ENCODE measurements around the gene WDR90.
A peak's percentile ranks its signal among the peaks of the same experiment; 100 is the strongest.

WDR90 gene

GRCh38 chr16:684961-685696 lies 36.0 kb downstream of the WDR90 start:
- Histone ChIP-seq H3K9ac (ENCODE audit: low read length) (no peak overlapping the region), H3K9me2 (ENCODE audit: low read depth, low read length) (no peaks in the 10 kb centered on the region), H3K9me3 (ENCODE audit: low read length) (no peaks in the 10 kb centered on the region), H3F3A (ENCODE audit: insufficient read depth, low read length) (no peaks in the 10 kb centered on the region), H2AFZ (ENCODE audit: low read length) (no peak overlapping the region), H4K20me1 (ENCODE audit: insufficient read depth, low read length) (no peaks in the 10 kb centered on the region), H3K4me3 (ENCODE audit: low read depth, low read length, poor library complexity, severe bottlenecking) (peak overlapping the region; percentile 86), H3K27me3 (ENCODE audit: insufficient read depth, low read length) (no peaks in the 10 kb centered on the region), H3K79me2 (ENCODE audit: insufficient read depth, low read length) (0 out of 2 replicates have a peak, but pooled peaks cover 8% of the 10 kb centered on the region), H3K4me2 (ENCODE audit: low read length) (peak overlapping the region; percentile 98; the same call in 1 of the 2 replicates), H3K4me1 (ENCODE audit: insufficient read depth, low read length, severe bottlenecking) (peaks cover 56% of the 10 kb centered on the region), H3K36me3 (ENCODE audit: insufficient read depth, low read length) (peaks cover 38% of the 10 kb centered on the region), H3K27ac (ENCODE audit: low read depth, low read length, poor library complexity, severe bottlenecking) (peak overlapping the region; percentile 23)
- TF ChIP-seq CTCF (IDR thresholded peaks at IDR 0.05; ENCODE audit: low read length) (no peak), EZH2 (IDR thresholded peaks at IDR 0.05; ENCODE audit: borderline replicate concordance, low read length) (no peak)

- no peak overlapping the region for H3K9ac ChIP-seq (ENCODE audit: low read length)
- H3K27me3 ChIP-seq (ENCODE audit: insufficient read depth, low read length), result no peaks in the 10 kb centered on the region
- H3K4me3 ChIP-seq (ENCODE audit: low read depth, low read length, poor library complexity, severe bottlenecking), result no peak overlapping the region
- no peak overlapping the region for H3K4me2 ChIP-seq (ENCODE audit: low read length)
- peak; percentile 22; the same call in 1 of the 2 replicates for TF ChIP-seq CTCF (IDR thresholded peaks at IDR 0.05; ENCODE audit: low read length)
- TF ChIP-seq EZH2 (IDR thresholded peaks at IDR 0.05; ENCODE audit: borderline replicate concordance, low read length), result no peak
- H3K27ac ChIP-seq (ENCODE audit: low read depth, low read length, poor library complexity, severe bottlenecking), result no peak overlapping the region
- 0 out of 2 replicates have a peak, but pooled peaks cover 5% of the 10 kb centered on the region for H3K79me2 ChIP-seq (ENCODE audit: insufficient read depth, low read length)
- no peaks in the 10 kb centered on the region for H3K9me2 ChIP-seq (ENCODE audit: low read depth, low read length)
- H4K20me1 ChIP-seq (ENCODE audit: insufficient read depth, low read length), result no peaks in the 10 kb centered on the region
- H3K36me3 ChIP-seq (ENCODE audit: insufficient read depth, low read length), result peaks cover 38% of the 10 kb centered on the region
- no peaks in the 10 kb centered on the region for H3K9me3 ChIP-seq (ENCODE audit: low read length)
- peaks cover 58% of the 10 kb centered on the region for H3K4me1 ChIP-seq (ENCODE audit: insufficient read depth, low read length, severe bottlenecking)
- no peaks in the 10 kb centered on the region for H3F3A ChIP-seq (ENCODE audit: insufficient read depth, low read length)
- no peak overlapping the region for H2AFZ ChIP-seq (ENCODE audit: low read length)
These were observed 36.8 kb downstream of the WDR90 start for GRCh38 chr16:685967-686366.

- no peaks in the 10 kb centered on the region for H3K27me3 ChIP-seq (ENCODE audit: insufficient read depth, low read length)
- H3K36me3 ChIP-seq (ENCODE audit: insufficient read depth, low read length), result peaks cover 32% of the 10 kb centered on the region
- no peak overlapping the region for H3K27ac ChIP-seq (ENCODE audit: low read depth, low read length, poor library complexity, severe bottlenecking)
- TF ChIP-seq CTCF (IDR thresholded peaks at IDR 0.05; ENCODE audit: low read length), result no peak
- TF ChIP-seq EZH2 (IDR thresholded peaks at IDR 0.05; ENCODE audit: borderline replicate concordance, low read length), result no peak
- 0 out of 2 replicates have a peak, but pooled peaks cover under 1% of the 10 kb centered on the region for H3K79me2 ChIP-seq (ENCODE audit: insufficient read depth, low read length)
- no peak overlapping the region for H3K4me2 ChIP-seq (ENCODE audit: low read length)
- no peaks in the 10 kb centered on the region for H3K9me2 ChIP-seq (ENCODE audit: low read depth, low read length)
- H3K4me1 ChIP-seq (ENCODE audit: insufficient read depth, low read length, severe bottlenecking), result peaks cover 51% of the 10 kb centered on the region
- no peaks in the 10 kb centered on the region for H3K9me3 ChIP-seq (ENCODE audit: low read length)
- no peaks in the 10 kb centered on the region for H3F3A ChIP-seq (ENCODE audit: insufficient read depth, low read length)
- H4K20me1 ChIP-seq (ENCODE audit: insufficient read depth, low read length), result no peaks in the 10 kb centered on the region
- no peak overlapping the region for H3K4me3 ChIP-seq (ENCODE audit: low read depth, low read length, poor library complexity, severe bottlenecking)
- no peak overlapping the region for H2AFZ ChIP-seq (ENCODE audit: low read length)
- H3K9ac ChIP-seq (ENCODE audit: low read length), result no peak overlapping the region
These were observed 37.5 kb downstream of the WDR90 start for GRCh38 chr16:686459-687260.
